Activated T-cell treated with anti-CD3 and anti-CD28 coated beads for 24 hours (primary cell): ENCODE measurements around the gene PDSS2.

Experiments
- DNase-seq: peaks from one replicate; pipeline ENCODE4 v3.0.0-alpha.2; 2020; ENCODE audit warnings: low read depth

PDSS2 gene

GRCh38 chr6:107360476-107360875, 98.9 kb downstream of the PDSS2 start:
- no peak for DNase-seq

- DNase-seq, result no peak
Observed at GRCh38 chr6:107357842-107358241, 101.5 kb downstream of the PDSS2 start.

GRCh38 chr6:107357031-107357430, 102.3 kb downstream of the PDSS2 start:
- DNase-seq, result no peak

- no peak for DNase-seq
Observed at GRCh38 chr6:107355659-107356058, 103.7 kb downstream of the PDSS2 start.

GRCh38 chr6:107354451-107354850, 104.9 kb downstream of the PDSS2 start:
- no peak for DNase-seq

GRCh38 chr6:107353773-107354382, 105.5 kb downstream of the PDSS2 start:
- no peak for DNase-seq

GRCh38 chr6:107348224-107348623, 111.1 kb downstream of the PDSS2 start:
- DNase-seq, result no peak

GRCh38 chr6:107345393-107345792, 114.0 kb downstream of the PDSS2 start:
- DNase-seq, result no peak

- no peak for DNase-seq
Observed at GRCh38 chr6:107344981-107345380, 114.4 kb downstream of the PDSS2 start.

GRCh38 chr6:107344383-107344782, 115.0 kb downstream of the PDSS2 start:
- DNase-seq, result no peak

GRCh38 chr6:107342144-107342543, 117.2 kb downstream of the PDSS2 start:
- no peak for DNase-seq

GRCh38 chr6:107340881-107341280, 118.5 kb downstream of the PDSS2 start:
- DNase-seq, result no peak

- DNase-seq, result no peak
Observed at GRCh38 chr6:107337191-107337741, 122.1 kb downstream of the PDSS2 start.

- no peak for DNase-seq
Observed at GRCh38 chr6:107334026-107334425, 125.3 kb downstream of the PDSS2 start.

GRCh38 chr6:107333491-107333890, 125.9 kb downstream of the PDSS2 start:
- no peak for DNase-seq

GRCh38 chr6:107331409-107332386, 127.7 kb downstream of the PDSS2 start:
- no peak for DNase-seq

- DNase-seq, result peak; percentile 2
Observed at GRCh38 chr6:107330168-107330567, 129.2 kb downstream of the PDSS2 start.

GRCh38 chr6:107329063-107329860, 130.1 kb downstream of the PDSS2 start:
- no peak for DNase-seq

- DNase-seq, result no peak
Observed at GRCh38 chr6:107328081-107328480, 131.3 kb downstream of the PDSS2 start.

- DNase-seq, result no peak
Observed at GRCh38 chr6:107323133-107323785, 136.1 kb downstream of the PDSS2 start.

GRCh38 chr6:107321793-107322192, 137.6 kb downstream of the PDSS2 start:
- DNase-seq, result no peak
